Stimulated activated CD4-positive, alpha-beta T cell treated with anti-CD3 and anti-CD28 coated beads, TNF-alpha, amount 100 ng/mL, for 24 hours (primary cell): ENCODE results near the gene KDM3B.
"Not testable (repeated sequence)": the region's sequence is repeated elsewhere in the genome, so short reads cannot be mapped to it uniquely, and the experiment has no call there.

ENCODE experiments used
- DNase-seq, 3 experiments: peaks; one replicate each; pipeline ENCODE4 v3.0.0-alpha.2; 2020; ENCODE audit warnings: low read depth in 3 of 3

KDM3B gene

DNA sequence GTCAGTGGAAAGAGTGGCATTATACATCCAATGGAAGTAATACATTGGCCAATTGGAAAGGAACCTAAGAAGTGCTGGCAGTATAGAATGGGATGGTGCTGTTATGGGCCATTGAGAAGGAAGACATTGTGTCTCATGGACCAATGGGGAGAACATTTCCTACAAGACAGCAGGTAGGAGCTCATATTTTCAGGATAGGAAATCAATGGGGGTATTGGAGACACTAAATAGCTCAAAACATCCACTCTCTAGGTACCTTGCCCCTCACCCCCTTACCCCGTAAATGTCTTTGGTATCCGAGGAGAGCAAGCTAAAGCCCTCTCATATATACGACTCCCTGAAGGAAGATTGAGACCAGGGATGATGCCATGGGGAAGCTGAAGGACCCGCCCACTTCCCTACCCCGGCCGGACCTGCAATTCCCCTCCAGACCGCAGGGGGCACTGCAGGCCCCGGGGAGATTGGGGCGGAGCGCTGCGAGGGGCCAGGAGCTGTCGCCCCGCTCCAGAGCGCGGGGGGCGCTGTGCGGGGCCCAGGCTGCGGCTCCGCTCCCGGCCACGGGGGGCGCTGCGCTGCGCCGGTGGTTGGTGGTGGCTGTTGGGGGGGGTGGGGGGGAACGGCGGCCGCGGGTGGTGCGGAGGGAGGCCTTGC lies at the start of gene KDM3B:
Gene KDM3B (plus strand): TSS at position 615 of the 651 bp plus-strand sequence. CDS start 111 bp downstream, outside the sequence.
- peak; percentile 82 to 89 (median 88) for DNase-seq

DNA sequence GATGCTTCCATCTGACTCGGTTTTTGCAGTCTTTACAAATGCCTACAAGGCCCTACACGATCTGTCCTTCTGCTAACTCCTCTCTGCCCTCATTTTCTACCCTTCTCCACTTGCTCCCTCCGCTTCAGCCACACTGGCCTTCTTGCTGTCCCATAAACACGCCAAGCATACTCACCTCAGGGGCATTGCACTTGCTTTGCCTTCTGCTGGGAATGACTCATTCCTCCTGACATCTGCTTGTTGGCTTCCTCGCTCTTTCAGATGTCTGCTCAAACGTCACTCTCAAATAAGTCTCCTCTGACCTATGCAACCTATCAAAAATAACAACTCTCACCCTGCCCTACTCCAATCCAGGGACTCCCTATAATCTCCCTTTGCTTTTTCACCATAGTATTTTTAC lies 49.1 kb upstream of the KDM3B start:
- no peak for DNase-seq

- DNase-seq: no peak
These were observed 46.7 kb upstream of the KDM3B start for GRCh38 chr5:138305797-138306196.

- no peak for DNase-seq
These were observed 36.7 kb upstream of the KDM3B start for GRCh38 chr5:138315751-138316278.

DNA sequence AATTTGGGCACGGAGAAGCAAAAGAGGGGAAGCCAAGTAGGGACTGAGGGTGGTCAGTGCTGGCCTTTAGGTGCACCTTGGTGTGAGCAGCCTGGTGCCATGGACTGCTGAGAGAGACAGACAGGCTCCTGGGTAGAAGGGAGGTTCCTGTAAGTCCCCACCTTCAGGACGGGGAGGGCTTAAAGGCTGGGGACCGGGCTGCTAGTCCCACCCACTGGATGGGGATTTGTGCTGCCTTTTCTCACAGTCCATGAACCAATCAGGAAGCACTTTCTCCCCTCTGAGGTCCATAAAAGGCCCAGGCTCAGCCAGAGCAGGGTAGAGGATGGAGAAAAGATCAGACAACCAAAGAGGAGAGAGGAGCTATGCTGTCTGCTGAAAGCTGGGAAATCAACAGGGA lies 36.1 kb upstream of the KDM3B start:
- DNase-seq: no peak

- DNase-seq: not testable (repeated sequence)
These were observed 34.3 kb upstream of the KDM3B start for GRCh38 chr5:138318211-138318610.

GRCh38 chr5:138330813-138331448 lies 21.6 kb upstream of the KDM3B start:
- no peak for DNase-seq

- peak; percentile 90 to 96 (median 93) for DNase-seq
These were observed 20.8 kb upstream of the KDM3B start, which contains the start of gene CDC25C for GRCh38 chr5:138331449-138332368. CDC25C (minus strand) TSS chr5:138331804; CDS start chr5:138331180, 624 bp downstream.

- no peak for DNase-seq
These were observed 17.5 kb upstream of the KDM3B start for GRCh38 chr5:138334867-138335447.

DNA sequence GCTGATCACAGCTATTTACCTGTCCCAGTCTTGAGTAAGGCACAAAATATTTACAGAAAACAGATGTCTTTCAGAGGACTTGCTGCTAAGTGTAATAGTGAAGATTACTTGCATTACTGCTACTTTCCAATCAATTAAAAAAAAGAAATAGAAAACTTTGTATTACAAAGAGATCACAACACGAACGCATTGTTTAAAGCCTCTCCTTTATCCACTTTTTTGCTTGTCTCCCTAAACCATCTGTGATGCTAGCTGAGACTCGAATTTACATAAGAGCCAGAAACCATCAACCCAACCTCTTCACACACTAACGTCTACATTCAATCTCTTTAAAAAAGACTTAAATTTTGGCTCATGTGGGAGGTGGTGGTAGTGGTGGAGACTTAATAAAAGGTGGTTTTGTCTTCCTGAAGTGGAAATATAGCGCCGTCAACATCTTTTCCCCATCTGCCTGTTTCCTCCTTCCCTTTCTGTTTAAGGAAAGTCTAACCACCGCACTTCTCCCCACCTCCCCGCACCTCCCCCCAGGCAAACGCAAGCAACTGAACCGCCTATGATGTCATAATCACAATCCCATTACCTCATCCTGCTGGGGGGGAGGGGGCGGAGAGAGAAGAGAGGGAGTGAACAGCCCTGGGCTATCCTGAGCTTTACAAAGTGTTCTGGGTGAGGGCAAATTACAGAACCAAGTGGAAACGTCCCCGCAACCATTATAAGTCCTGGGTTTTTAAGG lies 15.4 kb upstream of the KDM3B start:
- DNase-seq: no peak

- peak; percentile 84 to 88 (median 87) for DNase-seq
These were observed 14.6 kb upstream of the KDM3B start, which contains the start of gene FAM53C for GRCh38 chr5:138337685-138338410. FAM53C (plus strand) TSS chr5:138338266; CDS start chr5:138341336, 3,070 bp downstream.

- no peak for DNase-seq
These were observed 13.9 kb upstream of the KDM3B start for GRCh38 chr5:138338411-138339090.

DNA sequence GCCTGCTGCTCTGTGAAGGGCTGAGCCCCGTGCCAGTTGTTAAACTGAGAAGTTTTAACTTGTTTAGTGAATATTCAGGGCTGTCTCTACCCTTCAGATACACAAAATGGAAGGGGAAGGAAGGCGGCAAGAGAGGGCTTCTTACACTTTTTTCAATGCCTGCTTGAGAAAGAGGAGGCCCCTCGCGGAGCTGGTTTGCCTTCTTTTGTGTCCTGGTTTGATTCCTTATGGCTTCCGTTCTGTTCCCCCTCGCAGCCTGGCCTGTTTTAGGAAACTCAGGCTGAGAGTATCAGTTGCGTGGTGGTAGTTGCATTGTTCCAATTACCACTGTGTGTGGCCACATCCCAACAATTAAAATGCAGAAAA lies 13.4 kb upstream of the KDM3B start:
- DNase-seq: no peak

- no peak for DNase-seq
These were observed 13.0 kb upstream of the KDM3B start for GRCh38 chr5:138339464-138339863.

DNA sequence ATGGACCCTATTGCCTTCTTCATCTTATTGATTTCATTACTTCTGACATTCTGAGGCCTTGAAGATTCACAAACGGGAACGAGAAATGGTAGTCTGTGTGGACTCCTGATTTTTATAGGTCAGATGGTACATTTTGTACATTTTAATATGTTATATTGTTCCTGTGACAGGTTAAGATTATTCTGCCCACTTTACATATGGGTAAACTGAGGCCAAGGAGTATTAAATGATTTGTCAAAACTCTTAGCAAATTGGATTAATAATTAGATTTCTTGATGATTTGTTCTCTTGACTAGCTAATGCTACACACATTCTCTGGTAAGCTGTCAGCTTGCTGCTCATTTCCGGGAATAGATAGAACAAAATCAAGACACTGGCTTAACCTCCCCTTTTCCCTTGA lies 12.5 kb upstream of the KDM3B start:
- DNase-seq: no peak

GRCh38 chr5:138344887-138345622 lies 7.4 kb upstream of the KDM3B start:
- no peak for DNase-seq

- no peak for DNase-seq
These were observed 5.6 kb upstream of the KDM3B start for GRCh38 chr5:138346889-138347288.

- no peak for DNase-seq
These were observed 2.5 kb upstream of the KDM3B start for GRCh38 chr5:138349852-138350562.
